Body of pancreas (tissue), 4 donors: Measurements from ENCODE around the gene TBC1D24.

Source experiments
- CTCF ChIP-seq, 7 experiments: fragments of 450-650 bp in 4 of 7; fragments of 200-600 bp in 3 of 7; sonication (generic) in 3 of 7; IDR thresholded peaks; one replicate each; pipeline ENCODE4 v1.5.1; 2016 to 2019; ENCODE audit warnings: antibody characterized with exemption in 7 of 7
- POLR2A ChIP-seq, 3 donors: fragments of 450-650 bp; IDR thresholded peaks; one replicate each; pipeline ENCODE4 v1.6.1; 2016; ENCODE audit warnings: antibody characterized with exemption in 3 of 3, mild to moderate bottlenecking in 2 of 3

GRCh38 chr16:2505695-2506094 lies 30.8 kb downstream of the TBC1D24 start:
- TF ChIP-seq CTCF (IDR thresholded peaks at IDR 0.05), result no peak
- no peak for TF ChIP-seq POLR2A (IDR thresholded peaks at IDR 0.05)
